ENCODE results near the gene TBKBP1. TPM values are rescaled to one million over a fixed set of nuclear protein-coding genes. Genes with fewer than 3 reads are reported as not detected.

TBKBP1 gene
- total and polyA plus RNA-seq, 2 donors (not counting 3 experiments of a cell fraction or from before 2014, with no cell fraction given), result 7.0 to 11.7 TPM

DNA sequence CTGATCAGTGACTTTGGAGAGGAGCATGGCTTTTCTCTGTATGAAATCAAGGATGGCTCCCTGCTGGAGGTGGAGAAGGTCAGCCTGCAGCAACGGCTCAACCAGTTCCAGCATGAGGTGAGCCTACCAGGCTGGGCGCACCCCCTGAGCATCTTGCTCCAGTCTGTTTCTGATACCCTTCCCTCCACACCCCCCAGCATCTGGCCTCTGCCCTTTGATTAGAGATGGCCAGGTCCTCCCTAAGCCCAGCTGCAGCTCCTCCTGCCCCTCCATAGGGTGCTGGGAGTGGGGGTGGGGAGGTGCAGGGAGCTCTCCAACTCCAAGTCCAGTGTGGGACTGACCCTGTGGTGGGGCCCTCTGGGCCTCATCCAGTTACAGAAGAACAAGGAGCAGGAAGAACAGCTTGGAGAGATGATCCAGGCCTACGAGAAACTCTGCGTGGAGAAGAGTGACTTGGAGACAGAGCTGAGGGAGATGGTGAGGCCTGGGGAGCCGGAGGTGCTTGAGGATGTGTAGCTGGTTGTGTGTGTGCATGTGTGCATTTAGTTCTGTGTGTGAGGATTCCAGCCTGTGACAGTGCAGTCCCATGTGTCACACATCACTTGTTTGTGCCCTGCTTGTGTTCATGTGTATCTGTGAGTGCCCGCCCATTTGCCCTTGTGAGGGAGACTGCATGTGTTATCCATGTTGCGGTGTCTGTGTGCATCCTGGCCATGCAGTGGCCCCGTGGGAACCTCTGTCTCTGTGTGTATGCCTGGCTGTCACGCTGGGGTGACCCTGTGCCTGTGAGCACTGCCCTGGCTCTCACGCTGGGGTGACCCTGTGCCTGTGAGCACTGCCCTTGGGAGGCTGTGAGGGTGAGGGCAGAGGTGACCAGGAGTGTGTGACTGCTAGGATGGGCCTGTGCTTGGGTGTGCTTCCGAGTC, 3.0 kb downstream of the TBKBP1 start:
- no peak overlapping the region for H3K4me2 ChIP-seq (ENCODE audit: insufficient read depth, low read length)
- H3K27ac ChIP-seq (ENCODE audit: insufficient read depth, low read depth, low read length), result no peak overlapping the region
- CTCF ChIA-PET, result interaction anchor here (0.7 to 4.2 kb wide), 9 partner anchors 9 to 113 kb away, joined by 3 to 22 read pairs (median 5); partner anchors contain the start of gene TBX21
- peaks cover 30% of the 10 kb centered on the region for H3K4me1 ChIP-seq (ENCODE audit: control insufficient read depth, extremely low read depth, insufficient read depth, low read length)
- H3K4me3 ChIP-seq (replicated peaks in 1 of 3; ENCODE audit: insufficient read depth in 1 of 3, low read depth in 1 of 3, low read length in 3 of 3), result no peak overlapping the region
- no TSS peak for BruUV-seq (replicated peaks)
- POLR2A ChIA-PET, result no interaction called here
- H3K79me2 ChIP-seq (ENCODE audit: control insufficient read depth, insufficient read depth, low read length), result no peaks in the 10 kb centered on the region
- FAIRE-seq (no peak), DNase-seq (ENCODE audit: low read depth, low spot score) (no peak)
- H3K36me3 ChIP-seq (ENCODE audit: control insufficient read depth in 2 of 2, extremely low read depth in 1 of 2, insufficient read depth in 2 of 2, low read length in 2 of 2), result peaks cover 0 to 24% of the 10 kb centered on the region in 2 experiments
- H3K9me1 ChIP-seq (replicated peaks; ENCODE audit: control insufficient read depth, extremely low read depth, insufficient read depth, low read length), result no peaks in the 10 kb centered on the region
- intact Hi-C loops (cut with micrococcal nuclease), result no loop called here
- H3K9ac ChIP-seq (replicated peaks; ENCODE audit: extremely low read depth, insufficient read depth, low read length), result no peak overlapping the region
- H4K20me1 ChIP-seq (replicated peaks; ENCODE audit: control insufficient read depth, extremely low read depth, insufficient read depth, low read length), result no peaks in the 10 kb centered on the region
- dilution Hi-C loops (cut with MboI; ENCODE audit: extremely low pct_ligation_motif_present, low sequenced_read_pairs), result no loop called here
- TF ChIP-seq, protein P1, sequence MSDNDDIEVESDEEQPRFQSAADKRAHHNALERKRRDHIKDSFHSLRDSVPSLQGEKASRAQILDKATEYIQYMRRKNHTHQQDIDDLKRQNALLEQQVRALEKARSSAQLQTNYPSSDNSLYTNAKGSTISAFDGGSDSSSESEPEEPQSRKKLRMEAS (IDR thresholded peaks at IDR 0.05; ENCODE audit: insufficient read depth, insufficient read length), result no peak
- TF ChIP-seq JUN (IDR thresholded peaks at IDR 0.05; ENCODE audit: borderline replicate concordance, insufficient read depth, insufficient read length, low read depth) (no peak), GATA2 (IDR thresholded peaks at IDR 0.05; ENCODE audit: insufficient read depth, insufficient read length, low read depth, low read length) (no peak), POLR2A (IDR thresholded peaks at IDR 0.05; ENCODE audit: low read depth, low read length) (no peak), POLR2AphosphoS5 (IDR thresholded peaks at IDR 0.05; ENCODE audit: insufficient read depth, low read depth, low read length) (no peak), EZH2 (IDR thresholded peaks at IDR 0.05; ENCODE audit: borderline replicate concordance, low read depth, low read length, severe bottlenecking) (no peak), FOS (IDR thresholded peaks at IDR 0.05; ENCODE audit: borderline replicate concordance, insufficient read depth, low read length) (no peak), MYC (IDR thresholded peaks at IDR 0.05; ENCODE audit: low read depth, low read length) (no peak)
- TF ChIP-seq, protein P2, sequence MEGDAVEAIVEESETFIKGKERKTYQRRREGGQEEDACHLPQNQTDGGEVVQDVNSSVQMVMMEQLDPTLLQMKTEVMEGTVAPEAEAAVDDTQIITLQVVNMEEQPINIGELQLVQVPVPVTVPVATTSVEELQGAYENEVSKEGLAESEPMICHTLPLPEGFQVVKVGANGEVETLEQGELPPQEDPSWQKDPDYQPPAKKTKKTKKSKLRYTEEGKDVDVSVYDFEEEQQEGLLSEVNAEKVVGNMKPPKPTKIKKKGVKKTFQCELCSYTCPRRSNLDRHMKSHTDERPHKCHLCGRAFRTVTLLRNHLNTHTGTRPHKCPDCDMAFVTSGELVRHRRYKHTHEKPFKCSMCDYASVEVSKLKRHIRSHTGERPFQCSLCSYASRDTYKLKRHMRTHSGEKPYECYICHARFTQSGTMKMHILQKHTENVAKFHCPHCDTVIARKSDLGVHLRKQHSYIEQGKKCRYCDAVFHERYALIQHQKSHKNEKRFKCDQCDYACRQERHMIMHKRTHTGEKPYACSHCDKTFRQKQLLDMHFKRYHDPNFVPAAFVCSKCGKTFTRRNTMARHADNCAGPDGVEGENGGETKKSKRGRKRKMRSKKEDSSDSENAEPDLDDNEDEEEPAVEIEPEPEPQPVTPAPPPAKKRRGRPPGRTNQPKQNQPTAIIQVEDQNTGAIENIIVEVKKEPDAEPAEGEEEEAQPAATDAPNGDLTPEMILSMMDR (IDR thresholded peaks at IDR 0.05; ENCODE audit: extremely low read depth in 1 of 2, insufficient read depth in 1 of 2, low read depth in 1 of 2, low read length in 2 of 2), result no peak
- H3K27me3 ChIP-seq (ENCODE audit: control insufficient read depth in 2 of 2, insufficient read depth in 2 of 2, low read length in 2 of 2), result no peaks in the 10 kb centered on the region
- H2AFZ ChIP-seq (ENCODE audit: low read depth, low read length), result no peak overlapping the region
- H3K9me3 ChIP-seq (replicated peaks; ENCODE audit: control insufficient read depth, insufficient read depth, low read length), result no peaks in the 10 kb centered on the region
